ENCODE measurements around the gene TMEM86A. TPM values are rescaled to one million over a fixed set of nuclear protein-coding genes. Genes with fewer than 3 reads are reported as not detected.

The TMEM86A gene
- total and polyA plus RNA-seq, 11 donors = 2.3 to 13.1 (median 4.7) TPM

GRCh38 chr11:18706330-18707243, 8.0 kb downstream of the TMEM86A start:
- Histone ChIP-seq H3K4me3 (peak overlapping the region; percentile 12 to 70 (median 59)), H3K27me3 (no peaks in the 10 kb centered on the region), H3K4me1 (peaks cover 7 to 49% (median 21%) of the 10 kb centered on the region in 12 donors), H3K36me3 (peaks cover 0 to 14% (median 0%) of the 10 kb centered on the region in 9 donors), H3K27ac (peak overlapping the region in 10 of 12 donors; percentile 49 to 81 (median 64)), H3K9me3 (no peaks in the 10 kb centered on the region)
- intact Hi-C loops (cut with DNase I) = loop anchor here in 3 of 10 donors (5.0 kb wide), 1 partner anchor 74 kb away; the partner anchor contains the start of gene SPTY2D1 (in 3 of the 3)
- 10 to 17% (median 14%) methylated on average over 32 to 34 of the region's 34 CpGs for WGBS, 4 donors
- DNase-seq (peak in 4 of 5 donors; percentile 72 to 79 (median 76)), ATAC-seq (peak in 3 of 4 donors; percentile 49 to 82 (median 74))
- TF ChIP-seq CTCF (IDR thresholded peaks at IDR 0.05) = no peak
- TF ChIP-seq POLR2A (IDR thresholded peaks at IDR 0.05) = no peak

GRCh38 chr11:18707811-18708340, 9.3 kb downstream of the TMEM86A start:
- WGBS, 4 donors = 91 to 97% (median 92%) methylated on average over 12 of the region's 12 CpGs
- ATAC-seq = no peak
- intact Hi-C loops (cut with DNase I) = loop anchor here in 3 of 10 donors (5.0 kb wide), 1 partner anchor 76 kb away; the partner anchor contains the start of gene SPTY2D1 (in 3 of the 3)

GRCh38 chr11:18709414-18709813, 10.8 kb downstream of the TMEM86A start:
- H3K27ac ChIP-seq = no peak overlapping the region
- no peak overlapping the region for H3K4me3 ChIP-seq
- H3K27me3 ChIP-seq = no peaks in the 10 kb centered on the region
- ATAC-seq (no peak), DNase-seq (no peak)
- intact Hi-C loops (cut with DNase I) = loop anchor here in 3 of 10 donors (5.0 kb wide), 1 partner anchor 77 kb away; the partner anchor contains the start of gene SPTY2D1 (in 3 of the 3)
- peaks cover 7 to 26% (median 14%) of the 10 kb centered on the region in 12 donors for H3K4me1 ChIP-seq
- TF ChIP-seq CTCF (IDR thresholded peaks at IDR 0.05) (no peak), POLR2A (IDR thresholded peaks at IDR 0.05) (no peak)
- H3K9me3 ChIP-seq = no peaks in the 10 kb centered on the region
- H3K36me3 ChIP-seq = no peaks in the 10 kb centered on the region
- WGBS, 4 donors = 93 to 100% (median 94%) methylated on average over 4 of the region's 4 CpGs

More at GRCh38 chr11:18707811-18708340, 9.3 kb downstream of the TMEM86A start:
- no peak for TF ChIP-seq CTCF (IDR thresholded peaks at IDR 0.05)
- TF ChIP-seq POLR2A (IDR thresholded peaks at IDR 0.05) = no peak
- Histone ChIP-seq H3K36me3 (peaks cover 0 to 2% (median 0%) of the 10 kb centered on the region in 9 donors), H3K27ac (no peak overlapping the region), H3K27me3 (no peaks in the 10 kb centered on the region), H3K9me3 (no peaks in the 10 kb centered on the region), H3K4me3 (no peak overlapping the region), H3K4me1 (peaks cover 7 to 42% (median 21%) of the 10 kb centered on the region in 12 donors)
- no peak for DNase-seq

- TF ChIP-seq POLR2A (IDR thresholded peaks at IDR 0.05) = no peak
- no peak for TF ChIP-seq CTCF (IDR thresholded peaks at IDR 0.05)
- no peaks in the 10 kb centered on the region for H3K9me3 ChIP-seq
- H3K36me3 ChIP-seq = no peaks in the 10 kb centered on the region
- ATAC-seq (no peak), DNase-seq (no peak)
- intact Hi-C loops (cut with DNase I) = no loop called here
- WGBS, 4 donors = 78 to 95% (median 88%) methylated on average over 5 of the region's 5 CpGs
- peaks cover 2 to 15% (median 6%) of the 10 kb centered on the region in 12 donors for H3K4me1 ChIP-seq
- H3K27me3 ChIP-seq = no peaks in the 10 kb centered on the region
- H3K4me3 ChIP-seq = no peak overlapping the region
- H3K27ac ChIP-seq = no peak overlapping the region
Measured at GRCh38 chr11:18710545-18710944, 12.0 kb downstream of the TMEM86A start.

Measured in heart left ventricle (tissue), 16 donors.